ENCODE measurements around the gene RNASEL. TPM values are rescaled to one million over a fixed set of nuclear protein-coding genes. Genes with fewer than 3 reads are reported as not detected.

The RNASEL gene
- total RNA-seq, 1 donor from 2014 or later: 4.2 TPM

GRCh38 chr1:182616130-182617013 is 27.3 kb upstream of the RNASEL start:
- peaks cover 56% of the 10 kb centered on the region for H3K4me1 Mint-ChIP-seq (ENCODE audit: unreplicated experiment)
- peaks cover 9% of the 10 kb centered on the region for H3K9me3 Mint-ChIP-seq (ENCODE audit: unreplicated experiment)
- peaks cover 3% of the 10 kb centered on the region for H3K36me3 Mint-ChIP-seq (ENCODE audit: unreplicated experiment)
- no peaks in the 10 kb centered on the region for H3K27me3 Mint-ChIP-seq (ENCODE audit: unreplicated experiment)
- peak; percentile 91 for DNase-seq (ENCODE audit: extremely low spot score, unreplicated experiment)
- peak overlapping the region; percentile 78 for H3K4me3 Mint-ChIP-seq (ENCODE audit: unreplicated experiment)
- no peak for TF ChIP-seq CTCF (IDR thresholded peaks at IDR 0.05)
- peak overlapping the region; percentile 98 for H3K27ac Mint-ChIP-seq (ENCODE audit: unreplicated experiment)

GRCh38 chr1:182615468-182616129 is 26.5 kb upstream of the RNASEL start:
- no peak for DNase-seq (ENCODE audit: extremely low spot score, unreplicated experiment)
- H3K27ac Mint-ChIP-seq (ENCODE audit: unreplicated experiment): peak overlapping the region; percentile 98
- no peak for TF ChIP-seq CTCF (IDR thresholded peaks at IDR 0.05)
- no peaks in the 10 kb centered on the region for H3K27me3 Mint-ChIP-seq (ENCODE audit: unreplicated experiment)
- peaks cover 5% of the 10 kb centered on the region for H3K9me3 Mint-ChIP-seq (ENCODE audit: unreplicated experiment)
- peaks cover 63% of the 10 kb centered on the region for H3K4me1 Mint-ChIP-seq (ENCODE audit: unreplicated experiment)
- H3K4me3 Mint-ChIP-seq (ENCODE audit: unreplicated experiment): peak overlapping the region; percentile 78
- H3K36me3 Mint-ChIP-seq (ENCODE audit: unreplicated experiment): no peaks in the 10 kb centered on the region

GRCh38 chr1:182614796-182615454 is 25.9 kb upstream of the RNASEL start:
- no peak for TF ChIP-seq CTCF (IDR thresholded peaks at IDR 0.05)
- H3K27ac Mint-ChIP-seq (ENCODE audit: unreplicated experiment): peak overlapping the region; percentile 98
- H3K4me1 Mint-ChIP-seq (ENCODE audit: unreplicated experiment): peaks cover 70% of the 10 kb centered on the region
- H3K9me3 Mint-ChIP-seq (ENCODE audit: unreplicated experiment): peaks cover 5% of the 10 kb centered on the region
- no peaks in the 10 kb centered on the region for H3K36me3 Mint-ChIP-seq (ENCODE audit: unreplicated experiment)
- H3K4me3 Mint-ChIP-seq (ENCODE audit: unreplicated experiment): peak overlapping the region; percentile 78
- no peaks in the 10 kb centered on the region for H3K27me3 Mint-ChIP-seq (ENCODE audit: unreplicated experiment)
- DNase-seq (ENCODE audit: extremely low spot score, unreplicated experiment): peak; percentile 93

- H3K27ac Mint-ChIP-seq (ENCODE audit: unreplicated experiment): no peak overlapping the region
- H3K4me3 Mint-ChIP-seq (ENCODE audit: unreplicated experiment): no peak overlapping the region
- H3K4me1 Mint-ChIP-seq (ENCODE audit: unreplicated experiment): peaks cover 59% of the 10 kb centered on the region
- TF ChIP-seq CTCF (IDR thresholded peaks at IDR 0.05): no peak
- H3K9me3 Mint-ChIP-seq (ENCODE audit: unreplicated experiment): no peaks in the 10 kb centered on the region
- no peaks in the 10 kb centered on the region for H3K27me3 Mint-ChIP-seq (ENCODE audit: unreplicated experiment)
- no peaks in the 10 kb centered on the region for H3K36me3 Mint-ChIP-seq (ENCODE audit: unreplicated experiment)
- no peak for DNase-seq (ENCODE audit: extremely low spot score, unreplicated experiment)
These were observed 22.7 kb upstream of the RNASEL start for GRCh38 chr1:182611787-182612186.

- H3K36me3 Mint-ChIP-seq (ENCODE audit: unreplicated experiment): no peaks in the 10 kb centered on the region
- TF ChIP-seq CTCF (IDR thresholded peaks at IDR 0.05): no peak
- no peaks in the 10 kb centered on the region for H3K27me3 Mint-ChIP-seq (ENCODE audit: unreplicated experiment)
- DNase-seq (ENCODE audit: extremely low spot score, unreplicated experiment): no peak
- H3K4me1 Mint-ChIP-seq (ENCODE audit: unreplicated experiment): peaks cover 55% of the 10 kb centered on the region
- H3K9me3 Mint-ChIP-seq (ENCODE audit: unreplicated experiment): no peaks in the 10 kb centered on the region
- no peak overlapping the region for H3K4me3 Mint-ChIP-seq (ENCODE audit: unreplicated experiment)
- H3K27ac Mint-ChIP-seq (ENCODE audit: unreplicated experiment): no peak overlapping the region
These were observed 22.3 kb upstream of the RNASEL start for GRCh38 chr1:182611326-182611725.

Data from osteocyte (in vitro differentiated cells).